Measurements from ENCODE around the gene PIR. TPM values are rescaled to one million over a fixed set of nuclear protein-coding genes. Genes with fewer than 3 reads are reported as not detected.

The PIR gene
- total RNA-seq, 1 experiment from 2014 or later: 29.7 TPM

DNA sequence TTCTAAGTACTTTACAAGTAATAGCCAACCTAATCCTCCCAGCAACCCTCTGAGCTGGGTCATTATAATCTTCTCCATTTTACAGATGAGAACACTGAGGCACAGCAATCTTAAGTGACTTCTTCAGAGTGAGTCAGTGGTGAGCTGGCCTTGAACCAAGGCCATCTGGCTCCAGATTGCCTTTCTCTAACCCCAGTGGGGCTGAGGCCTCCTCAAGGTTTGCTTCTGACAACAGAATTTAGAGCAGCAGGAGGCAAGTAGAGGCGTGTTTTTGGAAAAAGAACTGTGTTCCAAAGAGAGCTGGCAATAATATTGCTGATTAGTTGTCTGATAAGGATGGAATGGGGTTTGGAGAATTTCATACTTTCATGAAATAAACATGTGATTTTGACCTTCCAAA, 41.2 kb downstream of the PIR start:
- no peak overlapping the region for H3K4me2 ChIP-seq (ENCODE audit: insufficient read depth, insufficient read length, low read length)
- TF ChIP-seq, protein P1, sequence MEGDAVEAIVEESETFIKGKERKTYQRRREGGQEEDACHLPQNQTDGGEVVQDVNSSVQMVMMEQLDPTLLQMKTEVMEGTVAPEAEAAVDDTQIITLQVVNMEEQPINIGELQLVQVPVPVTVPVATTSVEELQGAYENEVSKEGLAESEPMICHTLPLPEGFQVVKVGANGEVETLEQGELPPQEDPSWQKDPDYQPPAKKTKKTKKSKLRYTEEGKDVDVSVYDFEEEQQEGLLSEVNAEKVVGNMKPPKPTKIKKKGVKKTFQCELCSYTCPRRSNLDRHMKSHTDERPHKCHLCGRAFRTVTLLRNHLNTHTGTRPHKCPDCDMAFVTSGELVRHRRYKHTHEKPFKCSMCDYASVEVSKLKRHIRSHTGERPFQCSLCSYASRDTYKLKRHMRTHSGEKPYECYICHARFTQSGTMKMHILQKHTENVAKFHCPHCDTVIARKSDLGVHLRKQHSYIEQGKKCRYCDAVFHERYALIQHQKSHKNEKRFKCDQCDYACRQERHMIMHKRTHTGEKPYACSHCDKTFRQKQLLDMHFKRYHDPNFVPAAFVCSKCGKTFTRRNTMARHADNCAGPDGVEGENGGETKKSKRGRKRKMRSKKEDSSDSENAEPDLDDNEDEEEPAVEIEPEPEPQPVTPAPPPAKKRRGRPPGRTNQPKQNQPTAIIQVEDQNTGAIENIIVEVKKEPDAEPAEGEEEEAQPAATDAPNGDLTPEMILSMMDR (conservative IDR thresholded peaks at IDR 0.05): no peak
- Mint-ChIP-seq H3K27ac (no peak overlapping the region), H3K4me1 (no peaks in the 10 kb centered on the region), H3K9me3 (no peaks in the 10 kb centered on the region), H3K36me3 (ENCODE audit: insufficient read depth in 1 of 3, low read depth in 3 of 3) (peaks cover 0 to 9% (median 2%) of the 10 kb centered on the region in 3 experiments; a peak in 5 of 7 replicates), H3K27me3 (ENCODE audit: low read depth) (no peaks in the 10 kb centered on the region), H3K4me3 (no peak overlapping the region)
- H3K23ac ChIP-seq (ENCODE audit: insufficient read length, low read depth, low read length): no peak overlapping the region
- no peak overlapping the region for H2BK20ac ChIP-seq (ENCODE audit: low read depth, low read length, poor library complexity, severe bottlenecking)
- H3K27me3 ChIP-seq (ENCODE audit: insufficient read depth, low read length): no peaks in the 10 kb centered on the region
- H4K20me1 ChIP-seq (ENCODE audit: control insufficient read depth, insufficient read depth, insufficient read length): no peaks in the 10 kb centered on the region
- no peak overlapping the region for H3K9ac ChIP-seq (ENCODE audit: extremely low read depth, insufficient read length, low read length)
- H2BK120ac ChIP-seq (ENCODE audit: low read depth, low read length, poor library complexity, severe bottlenecking): no peak overlapping the region
- no peak overlapping the region for H2BK12ac ChIP-seq (ENCODE audit: insufficient read length, low read depth, low read length)
- H2BK15ac ChIP-seq (ENCODE audit: low read depth, low read length): no peak overlapping the region
- H3K79me1 ChIP-seq (ENCODE audit: insufficient read depth, low read depth, low read length, poor library complexity, severe bottlenecking): no peaks in the 10 kb centered on the region
- H3K9me3 ChIP-seq (ENCODE audit: control insufficient read depth, low read depth, low read length): no peaks in the 10 kb centered on the region
- no peak overlapping the region for H3K4ac ChIP-seq (ENCODE audit: low read depth, low read length)
- H3K56ac ChIP-seq (ENCODE audit: insufficient read length, low read depth, low read length): no peak overlapping the region
- DNase-seq: no peak
- no peaks in the 10 kb centered on the region for H3K23me2 ChIP-seq (ENCODE audit: insufficient read length, low read depth, low read length, poor library complexity, severe bottlenecking)
- WGBS (ENCODE audit: extremely low coverage, insufficient read length, low lambda C conversion rate): no CpG with 5 or more reads among the region's 1 CpG
- no peak overlapping the region for H3K14ac ChIP-seq (ENCODE audit: insufficient read depth, low read length)
- no peak overlapping the region for H4K91ac ChIP-seq (ENCODE audit: insufficient read length, low read depth, low read length)
- H4K8ac ChIP-seq (replicated peaks; ENCODE audit: insufficient read length, low read depth, low read length): no peak overlapping the region
- H2BK5ac ChIP-seq (ENCODE audit: insufficient read length, low read length): no peak overlapping the region
- H3K27ac ChIP-seq (ENCODE audit: insufficient read length, low read depth, low read length): no peak overlapping the region
- no peak overlapping the region for H4K5ac ChIP-seq (ENCODE audit: insufficient read length, low read depth, low read length)
- no peaks in the 10 kb centered on the region; the same call in 1 of the 2 replicates for H3K79me2 ChIP-seq (ENCODE audit: insufficient read depth, low read length)
- H3K18ac ChIP-seq (ENCODE audit: insufficient read length, low read depth, low read length): no peak overlapping the region
- no peaks in the 10 kb centered on the region for H3K4me1 ChIP-seq (ENCODE audit: insufficient read depth, low read length)
- no peak overlapping the region for H3T11ph ChIP-seq (ENCODE audit: low read length)
- H2AFZ ChIP-seq (ENCODE audit: low read length): no peak overlapping the region
- H2AK5ac ChIP-seq (ENCODE audit: insufficient read length, low read length): no peak overlapping the region

Measured in H9 (cell line).